ENCODE measurements around the gene TMUB2.
A peak's percentile ranks its signal among the peaks of the same experiment; 100 is the strongest.

Gene TMUB2

DNA sequence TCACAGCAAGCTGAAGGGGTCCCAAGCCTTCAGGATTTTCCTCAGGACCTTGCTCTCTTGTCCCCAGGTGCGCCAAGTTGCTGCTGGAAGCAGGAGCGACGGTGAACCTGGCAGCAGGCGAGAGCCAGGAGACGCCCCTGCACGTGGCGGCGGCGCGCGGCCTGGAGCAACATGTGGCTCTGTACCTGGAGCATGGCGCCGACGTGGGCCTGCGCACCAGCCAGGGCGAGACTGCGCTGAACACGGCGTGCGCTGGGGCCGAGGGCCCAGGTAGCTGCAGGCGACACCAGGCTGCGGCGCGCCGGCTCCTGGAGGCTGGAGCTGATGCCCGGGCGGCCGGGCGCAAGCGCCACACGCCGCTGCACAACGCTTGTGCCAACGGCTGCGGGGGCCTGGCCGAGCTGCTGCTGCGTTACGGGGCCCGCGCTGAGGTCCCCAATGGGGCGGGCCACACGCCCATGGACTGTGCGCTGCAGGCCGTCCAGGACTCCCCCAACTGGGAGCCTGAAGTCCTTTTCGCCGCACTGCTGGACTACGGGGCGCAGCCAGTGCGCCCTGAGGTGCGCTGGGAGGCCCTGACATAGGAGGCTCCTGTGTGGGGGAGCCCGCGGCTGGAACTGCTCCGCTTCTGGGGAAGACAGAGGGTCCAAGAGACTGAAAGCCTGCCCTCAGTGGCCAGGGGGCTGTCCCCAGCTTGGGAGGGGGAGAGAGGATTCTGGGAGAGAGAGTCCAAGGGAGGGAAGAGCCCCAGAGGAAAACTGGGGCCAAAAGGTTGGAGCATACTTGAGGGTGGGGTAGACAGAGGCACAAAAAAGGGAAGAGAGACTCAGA is 9.9 kb upstream of the TMUB2 start:
- DNase-seq: no peak

GRCh38 chr17:44177640-44178039 is 9.1 kb upstream of the TMUB2 start:
- DNase-seq: no peak

- no peak for DNase-seq
Observed at GRCh38 chr17:44178133-44178532, 8.6 kb upstream of the TMUB2 start.

GRCh38 chr17:44183024-44183423 is 3.7 kb upstream of the TMUB2 start:
- no peak for DNase-seq

GRCh38 chr17:44184212-44184810 is 2.5 kb upstream of the TMUB2 start:
- no peak for DNase-seq

- DNase-seq: no peak
Observed at GRCh38 chr17:44187131-44187899, 543 bp downstream of the TMUB2 start.

DNA sequence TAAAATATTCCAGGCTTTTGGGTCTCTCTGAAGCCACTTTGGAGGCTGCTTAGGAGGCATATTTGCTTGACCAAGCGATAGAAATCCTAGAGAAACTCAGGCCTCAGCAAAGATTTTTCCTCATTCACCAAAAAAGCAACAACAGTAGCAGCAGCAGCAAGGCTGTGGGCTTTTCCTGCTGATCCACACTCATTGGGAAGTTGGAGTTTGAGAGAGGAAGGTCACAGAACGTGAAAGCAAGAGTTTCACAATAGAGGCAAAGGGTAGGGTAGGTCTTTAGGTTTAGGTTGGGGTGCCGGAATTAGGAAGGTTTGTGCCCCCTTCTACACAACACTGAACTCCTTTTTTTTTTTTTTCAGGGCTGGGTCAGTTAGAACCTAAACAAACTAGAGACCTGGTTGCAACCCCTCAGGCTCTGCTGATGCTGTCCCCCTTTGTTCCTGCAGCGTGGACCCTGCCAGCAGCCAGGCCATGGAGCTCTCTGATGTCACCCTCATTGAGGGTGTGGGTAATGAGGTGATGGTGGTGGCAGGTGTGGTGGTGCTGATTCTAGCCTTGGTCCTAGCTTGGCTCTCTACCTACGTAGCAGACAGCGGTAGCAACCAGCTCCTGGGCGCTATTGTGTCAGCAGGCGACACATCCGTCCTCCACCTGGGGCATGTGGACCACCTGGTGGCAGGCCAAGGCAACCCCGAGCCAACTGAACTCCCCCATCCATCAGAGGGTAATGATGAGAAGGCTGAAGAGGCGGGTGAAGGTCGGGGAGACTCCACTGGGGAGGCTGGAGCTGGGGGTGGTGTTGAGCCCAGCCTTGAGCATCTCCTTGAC is 2.0 kb downstream of the TMUB2 start:
- no peak for DNase-seq

DNA sequence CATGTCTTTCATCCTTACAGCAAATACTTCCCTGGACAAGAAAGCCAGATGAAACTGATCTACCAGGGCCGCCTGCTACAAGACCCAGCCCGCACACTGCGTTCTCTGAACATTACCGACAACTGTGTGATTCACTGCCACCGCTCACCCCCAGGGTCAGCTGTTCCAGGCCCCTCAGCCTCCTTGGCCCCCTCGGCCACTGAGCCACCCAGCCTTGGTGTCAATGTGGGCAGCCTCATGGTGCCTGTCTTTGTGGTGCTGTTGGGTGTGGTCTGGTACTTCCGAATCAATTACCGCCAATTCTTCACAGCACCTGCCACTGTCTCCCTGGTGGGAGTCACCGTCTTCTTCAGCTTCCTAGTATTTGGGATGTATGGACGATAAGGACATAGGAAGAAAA is 3.7 kb downstream of the TMUB2 start:
- no peak for DNase-seq

DNA sequence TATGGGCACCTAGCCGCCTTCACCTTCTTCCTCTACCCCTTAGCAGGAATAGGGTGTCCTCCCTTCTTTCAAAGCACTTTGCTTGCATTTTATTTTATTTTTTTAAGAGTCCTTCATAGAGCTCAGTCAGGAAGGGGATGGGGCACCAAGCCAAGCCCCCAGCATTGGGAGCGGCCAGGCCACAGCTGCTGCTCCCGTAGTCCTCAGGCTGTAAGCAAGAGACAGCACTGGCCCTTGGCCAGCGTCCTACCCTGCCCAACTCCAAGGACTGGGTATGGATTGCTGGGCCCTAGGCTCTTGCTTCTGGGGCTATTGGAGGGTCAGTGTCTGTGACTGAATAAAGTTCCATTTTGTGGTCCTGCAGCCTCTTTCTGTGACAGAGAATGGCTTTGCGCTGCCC is 4.6 kb downstream of the TMUB2 start:
- DNase-seq: no peak

DNA sequence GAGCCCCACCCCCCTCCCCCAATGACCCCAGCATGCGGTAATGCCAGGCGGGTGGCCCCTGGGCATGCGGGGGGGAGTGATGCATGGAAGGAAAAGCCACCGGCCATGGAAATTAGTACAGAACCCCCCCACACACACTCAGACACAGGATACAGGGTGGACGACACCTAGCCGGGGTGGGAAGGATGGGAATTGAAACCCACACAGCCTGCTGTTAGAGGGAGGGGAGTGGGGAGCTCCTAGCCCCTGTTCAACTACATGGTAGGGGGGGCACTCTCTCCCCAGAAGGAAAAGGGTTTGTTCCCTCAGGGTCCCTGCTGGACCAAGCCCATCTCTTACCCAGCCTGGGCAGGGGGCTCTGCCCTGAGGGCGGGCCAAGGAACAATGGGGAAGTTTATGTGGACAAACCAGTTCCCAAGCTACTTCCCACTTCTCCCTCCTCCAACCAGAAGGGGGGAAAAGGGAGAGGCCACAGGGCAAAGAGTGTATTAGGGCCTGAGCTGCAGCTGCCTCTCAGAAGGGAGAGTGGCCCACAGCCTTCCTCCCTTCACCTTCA is 5.2 kb downstream of the TMUB2 start:
- no peak for DNase-seq

GRCh38 chr17:44192750-44193149 is 6.0 kb downstream of the TMUB2 start:
- DNase-seq: no peak

- no peak for DNase-seq
Observed at GRCh38 chr17:44193326-44194084, 6.7 kb downstream of the TMUB2 start.

GRCh38 chr17:44197107-44197506 is 10.3 kb downstream of the TMUB2 start:
- DNase-seq: no peak

- DNase-seq: peak; percentile 38
Observed at GRCh38 chr17:44197980-44198720, 11.4 kb downstream of the TMUB2 start.

GRCh38 chr17:44198721-44199552 is 12.2 kb downstream of the TMUB2 start:
- peak; percentile 49 for DNase-seq

DNA sequence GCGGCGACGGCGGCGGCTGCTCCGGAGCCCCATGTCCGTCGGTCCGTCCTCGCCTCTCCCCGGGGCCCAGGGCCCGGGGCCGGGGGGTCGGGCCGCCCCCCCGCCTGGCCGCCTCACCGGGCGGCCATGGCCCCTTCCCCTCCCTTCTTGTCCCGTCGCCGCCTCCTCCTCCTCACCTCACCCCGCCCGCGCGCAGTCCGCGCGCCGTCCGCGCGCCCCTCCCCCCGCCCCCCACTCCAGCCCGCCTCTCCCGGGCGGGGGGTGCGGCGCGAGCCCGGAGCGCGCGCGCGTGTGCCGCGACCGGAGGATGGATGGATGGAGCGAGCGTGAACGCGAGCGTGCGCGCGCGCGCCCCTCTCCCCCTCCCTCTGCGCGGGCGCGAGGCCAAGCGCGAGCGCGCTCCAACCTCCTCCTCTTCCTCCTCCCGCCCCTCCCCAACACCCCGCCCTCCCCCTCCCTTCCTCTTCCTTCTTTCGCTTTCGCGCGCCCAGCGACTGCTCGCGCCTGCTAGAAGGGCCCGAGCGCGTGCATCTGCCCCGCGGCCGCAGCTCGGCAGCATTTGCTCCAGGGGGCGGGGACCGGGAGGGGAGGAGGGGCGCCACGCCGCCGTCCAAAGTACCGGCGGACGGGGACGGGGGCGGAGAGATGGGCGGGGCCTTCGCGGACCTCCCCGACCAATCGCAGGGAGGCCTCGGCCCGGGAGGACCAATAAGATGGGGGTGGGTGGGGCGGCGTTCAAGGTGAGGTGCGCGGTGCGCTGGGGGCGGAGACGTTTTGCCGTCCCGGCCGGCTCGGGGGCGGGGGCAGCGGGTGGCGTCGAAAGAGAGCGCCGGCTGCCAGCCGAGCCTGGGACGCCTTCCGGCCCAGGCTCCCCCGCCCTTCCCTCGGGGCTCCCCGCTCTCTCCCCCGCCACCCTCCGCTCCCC is 13.0 kb downstream of the TMUB2 start, which contains the start of gene ATXN7L3:
ATXN7L3 (minus strand) TSS at position 332 of the 925 bp plus-strand sequence. CDS start 1,814 bp downstream, outside the sequence.
- DNase-seq: peak; percentile 100

GRCh38 chr17:44200478-44201155 is 13.8 kb downstream of the TMUB2 start:
- no peak for DNase-seq

GRCh38 chr17:44202756-44203155 is 16.0 kb downstream of the TMUB2 start:
- DNase-seq: no peak
